ENCODE results near the gene EGFL8.
"Not testable (repeated sequence)": the region's sequence is repeated elsewhere in the genome, so short reads cannot be mapped to it uniquely, and the experiment has no call there.

The EGFL8 gene

DNA sequence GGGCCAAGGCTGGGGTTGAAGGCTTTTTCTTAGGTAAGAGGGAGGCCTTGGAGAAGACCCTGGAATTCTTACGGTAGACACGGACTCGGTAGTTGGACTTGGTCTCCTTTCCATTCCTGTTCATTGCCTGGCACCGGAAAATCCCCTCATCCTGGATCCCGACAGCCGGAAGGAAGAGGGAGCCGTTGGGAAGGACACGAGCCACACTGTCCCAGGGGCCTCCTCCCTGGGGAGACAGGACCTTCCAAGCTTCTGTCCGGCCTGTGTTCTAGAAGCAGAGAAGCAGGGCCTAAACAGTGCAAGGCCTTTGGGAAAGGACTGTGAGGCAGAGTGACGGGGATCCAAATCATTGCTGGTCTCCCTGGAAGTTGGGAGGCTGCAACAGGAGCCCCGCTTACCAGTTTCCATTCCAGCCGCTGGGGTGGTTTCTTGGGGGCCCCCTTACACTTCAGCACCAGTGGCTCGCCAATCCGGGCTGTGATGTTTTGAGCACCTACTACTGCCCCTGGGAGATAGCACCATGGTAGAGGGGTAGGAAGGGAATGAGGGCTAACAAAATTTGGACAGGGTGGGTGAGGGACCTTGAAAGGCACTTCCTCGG, 19.2 kb downstream of the EGFL8 start:
- DNase-seq (ENCODE audit: low spot score) = no peak

DNA sequence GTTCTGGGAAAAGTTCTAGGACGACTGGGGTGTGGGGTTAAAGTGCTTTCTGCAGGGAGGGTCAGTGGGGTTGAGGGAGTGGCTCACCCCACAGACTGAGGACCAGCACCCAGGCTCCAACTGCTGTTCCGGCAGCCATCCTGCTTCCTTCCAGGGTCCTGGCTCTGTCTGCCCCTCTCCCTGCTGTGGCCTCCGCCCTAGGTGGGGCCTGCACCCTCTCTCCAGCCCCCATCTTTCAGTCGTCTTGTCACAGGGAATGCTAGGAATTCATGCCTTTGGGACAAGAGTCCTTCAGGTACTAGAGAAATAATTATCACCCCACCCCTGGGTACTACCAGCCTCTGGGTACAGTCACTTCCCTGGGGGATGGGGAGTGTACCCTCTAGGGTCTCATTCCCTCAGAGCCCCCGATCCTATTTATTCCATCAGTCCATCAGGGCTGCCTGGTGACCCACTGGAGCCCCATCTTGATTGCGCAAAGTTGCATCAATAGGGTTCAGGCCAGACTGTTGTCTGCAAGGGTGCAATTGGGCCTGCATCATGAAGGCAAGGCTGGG, 19.8 kb downstream of the EGFL8 start, which contains the start of gene AGER:
TSS of gene AGER (minus strand) at position 170 of the 557 bp plus-strand sequence. CDS start at position 139, 31 bp downstream.
- no peak for DNase-seq (ENCODE audit: low spot score)

DNA sequence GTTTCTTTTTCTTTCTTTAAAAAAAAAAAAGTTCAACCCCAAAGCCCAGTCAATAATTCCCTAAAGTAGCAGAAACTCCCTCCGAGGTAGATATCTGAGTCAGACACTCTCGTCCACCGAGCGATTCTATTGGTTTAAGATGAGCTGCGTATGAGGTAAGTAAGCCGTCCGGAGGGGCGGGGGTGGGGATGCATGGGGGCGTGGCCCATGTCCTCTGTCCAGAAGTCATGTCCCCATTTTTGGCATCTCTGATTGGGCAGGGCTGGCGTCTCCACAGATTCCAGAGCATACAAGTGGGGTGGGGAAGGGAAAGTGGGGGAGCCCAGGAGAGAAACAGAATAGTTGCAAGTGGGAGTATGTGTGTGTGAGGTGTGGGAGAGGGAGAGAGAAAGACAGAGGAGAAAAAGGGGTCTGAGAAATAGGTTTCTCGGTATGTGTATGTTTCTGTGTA, 21.3 kb downstream of the EGFL8 start:
- DNase-seq (ENCODE audit: low spot score) = not testable (repeated sequence)

DNA sequence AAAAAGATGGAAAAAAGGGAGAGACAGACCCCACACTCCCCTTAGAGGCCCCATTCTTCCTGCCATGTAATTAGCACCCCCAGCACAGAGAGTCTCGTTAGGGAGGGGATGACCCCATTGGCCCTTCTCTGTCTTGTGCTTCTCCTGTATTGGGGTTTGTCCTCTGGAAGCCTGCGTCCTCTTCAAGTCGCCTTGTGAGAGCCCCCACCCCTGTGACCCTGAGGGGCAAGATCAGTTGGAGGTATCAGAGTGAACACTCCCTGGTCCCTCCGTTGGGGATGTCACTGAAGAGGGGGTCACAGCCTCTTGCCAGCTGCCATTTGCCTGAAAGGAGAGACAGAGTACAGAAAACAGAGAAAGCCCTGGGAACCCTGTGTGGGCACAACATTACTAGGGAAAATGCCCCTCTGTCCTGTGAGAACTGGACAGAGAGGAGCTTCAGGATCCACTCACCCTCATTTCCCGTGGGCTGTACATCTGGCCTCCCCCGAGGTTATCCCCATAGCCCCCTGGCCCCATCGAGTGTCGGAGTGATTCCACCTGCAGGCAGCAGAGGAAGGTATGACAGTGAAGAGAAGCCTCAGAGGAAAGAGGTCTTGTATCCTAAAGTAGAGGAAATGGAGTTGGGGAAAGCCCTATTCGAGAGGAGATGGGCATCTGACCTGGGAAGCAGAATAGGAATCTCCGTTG, 21.9 kb downstream of the EGFL8 start:
- DNase-seq (ENCODE audit: low spot score) = not testable (repeated sequence)

GRCh38 chr6:32187009-32187709, 22.8 kb downstream of the EGFL8 start:
- no peak for DNase-seq (ENCODE audit: low spot score)

GRCh38 chr6:32187725-32188380, 23.5 kb downstream of the EGFL8 start:
- DNase-seq (ENCODE audit: low spot score) = not testable (repeated sequence)

- no peak for DNase-seq (ENCODE audit: low spot score)
Observed at GRCh38 chr6:32188381-32189068, 24.1 kb downstream of the EGFL8 start.

DNA sequence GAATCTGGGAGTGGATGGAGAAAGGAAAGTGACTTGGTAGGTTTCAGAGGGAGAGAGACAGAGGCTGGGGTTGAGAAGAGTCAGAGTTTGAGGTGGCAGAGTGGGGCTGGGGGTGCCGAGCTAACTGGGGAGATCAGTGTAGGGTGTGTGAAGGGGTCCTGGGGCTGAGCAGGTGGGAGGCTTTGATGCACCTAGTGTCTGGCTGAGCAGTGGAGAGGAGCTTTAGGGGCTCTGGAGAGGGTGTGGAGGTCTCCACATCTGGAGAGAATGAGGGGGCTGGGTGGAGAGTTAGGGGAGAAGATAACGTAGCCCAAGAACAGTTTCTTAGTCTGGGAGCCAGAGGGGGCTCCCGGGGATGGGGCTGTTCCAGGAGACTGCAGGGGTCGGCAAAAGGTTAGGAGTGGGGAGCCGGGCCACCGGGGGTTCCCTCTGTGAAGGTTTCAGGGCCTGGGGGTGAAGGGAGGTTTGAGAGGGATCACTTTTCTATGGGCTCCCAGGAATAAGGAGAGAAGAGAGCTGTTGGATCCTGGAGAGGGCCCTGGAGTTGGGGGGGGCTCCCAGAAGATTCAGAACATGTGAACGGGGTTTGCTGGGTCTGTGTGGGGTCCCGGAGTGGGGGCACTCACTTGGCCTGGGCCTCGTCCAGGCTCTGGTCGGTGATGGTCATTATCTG, 24.8 kb downstream of the EGFL8 start:
- no peak for DNase-seq (ENCODE audit: low spot score)

- DNase-seq (ENCODE audit: low spot score) = no peak
Observed at GRCh38 chr6:32189742-32190053, 25.3 kb downstream of the EGFL8 start.

DNA sequence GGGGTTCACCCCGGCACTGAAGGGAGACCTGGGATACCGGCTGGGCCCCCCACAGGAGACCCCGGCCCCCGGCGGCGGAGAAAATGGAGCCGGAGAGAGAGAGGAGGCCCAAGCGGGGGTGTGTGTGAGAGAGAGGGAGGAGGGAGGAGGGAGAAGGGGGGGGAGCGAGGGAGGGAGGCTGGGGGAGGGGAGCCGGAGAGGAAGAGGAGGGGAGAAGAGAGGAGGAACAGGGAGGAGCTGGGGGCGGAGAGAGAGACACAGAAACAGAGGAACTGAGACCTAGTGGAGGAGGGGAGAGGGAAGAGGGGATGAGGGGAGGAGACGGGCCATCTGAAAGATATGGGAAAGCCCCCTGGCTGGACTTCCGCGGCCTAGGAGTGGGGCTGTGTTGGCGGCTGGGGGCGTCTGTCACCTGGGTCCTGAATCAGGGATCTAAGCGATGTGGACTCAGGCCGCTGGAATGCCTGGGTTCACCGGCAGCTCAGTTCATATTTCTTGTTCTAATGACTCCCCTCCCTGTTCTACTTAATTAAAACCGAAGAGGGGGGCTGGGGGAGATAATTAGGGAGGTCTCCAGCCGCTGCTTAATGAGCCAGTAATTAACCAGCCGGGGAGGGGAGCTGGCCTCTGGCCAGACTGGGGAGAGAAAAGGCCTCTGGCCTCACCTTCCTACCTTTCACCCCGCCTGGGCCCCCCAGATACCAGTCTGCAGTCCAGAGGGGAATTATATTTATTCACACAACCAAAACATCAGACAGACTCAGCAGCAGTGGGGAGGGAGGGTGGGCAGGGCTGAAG, 25.9 kb downstream of the EGFL8 start, which contains the start of gene PBX2:
TSS of gene PBX2 (minus strand) at position 149 of the 798 bp plus-strand sequence. CDS start 287 bp downstream, outside the sequence.
- peak; percentile 96 for DNase-seq (ENCODE audit: low spot score)

GRCh38 chr6:32190911-32191677, 26.7 kb downstream of the EGFL8 start:
- DNase-seq (ENCODE audit: low spot score) = no peak

DNA sequence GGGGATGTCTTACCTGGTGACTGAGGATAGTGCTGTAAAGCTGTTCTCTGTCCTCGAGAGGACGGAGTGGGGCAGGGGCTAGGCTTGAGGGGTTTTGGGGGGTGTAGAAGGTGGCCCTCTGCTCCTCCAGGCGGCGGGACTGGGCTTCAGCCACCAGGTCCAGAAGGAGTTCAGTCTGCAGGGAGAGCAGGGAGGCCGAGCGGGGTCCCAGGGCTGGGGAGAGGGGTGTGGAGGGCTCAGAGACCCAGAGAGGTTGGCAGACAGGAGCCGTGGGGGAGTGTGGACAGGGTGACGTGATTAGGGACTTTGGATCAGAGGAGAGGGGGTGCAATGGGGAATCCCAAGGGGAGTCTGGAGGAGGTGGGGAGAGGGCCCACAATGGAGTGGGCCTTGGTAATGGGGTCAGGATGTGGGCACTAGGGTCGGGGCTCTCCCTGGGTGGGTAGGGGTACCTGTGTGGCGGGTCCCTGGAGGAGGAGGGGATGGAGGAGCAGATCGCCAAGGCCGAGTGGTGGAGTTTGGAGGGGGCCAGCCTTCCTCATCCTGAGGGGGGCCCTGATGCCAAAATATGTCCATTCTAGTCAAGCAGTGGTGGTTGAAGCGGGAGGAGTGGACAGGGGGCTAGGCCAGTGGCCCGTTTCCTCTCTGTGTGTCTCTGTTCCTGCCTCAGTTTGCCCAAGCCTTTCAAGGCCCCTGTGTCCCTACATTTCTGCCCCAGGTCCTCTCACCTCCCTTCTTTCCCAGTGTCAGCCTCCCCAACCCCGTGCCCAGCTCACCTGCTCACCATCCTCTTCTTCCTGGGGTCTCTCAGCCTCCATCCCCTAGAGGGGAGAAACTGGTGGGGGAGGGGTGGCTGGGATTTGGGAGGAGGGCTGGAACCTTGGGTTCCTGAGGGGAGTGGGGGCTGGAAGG, 27.6 kb downstream of the EGFL8 start:
- no peak for DNase-seq (ENCODE audit: low spot score)

DNA sequence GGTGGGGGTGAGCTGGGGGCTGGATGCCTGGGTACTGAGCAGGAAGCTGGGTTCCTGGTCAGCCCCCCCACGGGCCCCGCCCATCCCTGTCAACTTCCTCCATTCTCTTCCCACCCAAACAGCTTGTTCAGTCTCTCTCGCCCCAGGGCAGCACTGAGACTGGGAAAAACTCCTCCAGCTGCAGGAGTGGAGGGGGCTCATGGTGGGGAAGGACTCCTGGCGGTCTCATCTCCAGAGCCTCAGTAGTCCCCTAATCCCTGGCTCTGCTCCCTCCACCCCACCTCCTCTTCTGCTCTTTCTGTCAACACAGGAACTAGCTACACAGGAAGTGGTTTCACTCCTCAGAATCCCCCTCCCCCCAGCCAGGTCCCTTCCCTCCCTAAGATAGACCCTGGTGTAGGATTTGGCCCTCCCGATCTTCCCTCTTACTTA, 28.2 kb downstream of the EGFL8 start, which contains the start of gene GPSM3:
TSS of gene GPSM3 (minus strand) at position 36 of the 432 bp plus-strand sequence. CDS start 130 bp downstream, outside the sequence.
- DNase-seq (ENCODE audit: low spot score) = peak; percentile 55

GRCh38 chr6:32193096-32193495, 28.7 kb downstream of the EGFL8 start:
- DNase-seq (ENCODE audit: low spot score) = not testable (repeated sequence)

- DNase-seq (ENCODE audit: low spot score) = no peak
Observed at GRCh38 chr6:32194388-32194787, 30.0 kb downstream of the EGFL8 start.

GRCh38 chr6:32194825-32195651, 30.6 kb downstream of the EGFL8 start:
- DNase-seq (ENCODE audit: low spot score) = peak; percentile 84

DNA sequence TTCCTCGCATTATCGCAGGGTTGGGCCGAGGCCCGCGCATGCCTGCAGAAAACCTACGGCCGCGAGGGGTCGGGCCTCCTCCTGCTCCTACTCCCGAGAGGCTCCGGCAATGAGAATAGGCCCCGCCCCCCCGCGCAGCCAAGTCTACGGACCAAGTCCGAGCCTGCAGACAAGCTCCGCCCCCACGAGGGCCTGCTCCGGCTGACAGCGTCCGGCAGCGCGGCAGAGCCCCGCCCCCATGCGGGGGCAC, 31.2 kb downstream of the EGFL8 start:
- peak; percentile 100 for DNase-seq (ENCODE audit: low spot score)

Measured in pons (tissue), 1 donor.